Islet precursor cell (in vitro differentiated cells): ENCODE data around the gene PZP.
A peak's percentile ranks its signal among the peaks of the same experiment; 100 is the strongest.
"Not testable (repeated sequence)": the region's sequence is repeated elsewhere in the genome, so short reads cannot be mapped to it uniquely, and the experiment has no call there.

Source experiments
- DNase-seq: peaks from one replicate; pipeline ENCODE4 v3.0.0-alpha.2; 2018

The PZP gene

DNA sequence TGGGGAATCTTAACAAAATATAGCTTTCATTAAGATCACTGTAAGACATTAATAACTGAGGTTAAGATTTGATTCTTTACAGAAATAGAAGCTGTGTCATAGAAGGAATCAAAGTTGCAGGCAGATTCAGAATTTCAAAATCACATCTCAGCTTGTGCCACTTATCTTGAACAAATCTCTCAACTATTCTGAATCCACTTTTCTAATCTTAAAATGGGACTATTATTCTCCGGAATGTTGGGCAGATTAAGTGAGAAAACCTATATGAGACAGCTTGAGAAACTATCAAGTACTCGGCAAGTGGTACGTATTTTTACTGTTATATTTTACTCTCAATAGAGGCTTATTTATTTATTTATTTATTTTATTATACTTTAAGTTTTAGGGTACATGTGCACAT, 28.4 kb downstream of the PZP start:
- DNase-seq = no peak

DNA sequence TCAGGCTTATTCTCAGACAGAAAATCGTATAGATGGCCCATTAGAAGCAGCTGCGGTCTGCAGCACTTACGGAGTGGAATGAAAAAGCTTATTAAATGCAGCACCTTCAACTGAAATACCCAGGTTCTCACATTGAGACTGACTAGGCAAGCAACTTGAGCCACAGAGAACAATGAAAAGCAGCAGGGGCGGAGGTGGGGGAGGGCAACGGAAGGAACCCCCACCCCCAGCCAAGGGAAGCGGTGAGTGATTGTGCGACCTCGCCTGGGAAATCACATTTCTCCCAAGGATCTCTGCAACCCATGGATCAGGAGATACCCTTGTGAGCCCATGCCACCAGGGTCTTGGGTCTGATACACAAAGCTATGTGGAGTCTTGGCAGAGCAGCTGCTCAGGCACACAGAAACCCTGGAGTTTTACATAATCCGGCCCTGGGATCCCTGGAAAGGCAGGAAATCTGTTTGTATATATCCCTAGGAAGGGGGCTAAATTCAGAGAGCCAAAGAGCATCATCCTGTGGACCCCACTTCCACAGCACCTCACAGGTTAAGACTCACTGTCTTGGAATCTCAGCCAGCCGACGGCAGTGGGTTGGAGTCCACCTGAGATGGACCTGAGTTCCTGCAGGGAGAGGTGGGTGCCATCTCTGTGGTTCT, 38.1 kb downstream of the PZP start:
- no peak for DNase-seq

- not testable (repeated sequence) for DNase-seq
Observed at GRCh38 chr12:9167345-9167744, 40.9 kb downstream of the PZP start.

DNA sequence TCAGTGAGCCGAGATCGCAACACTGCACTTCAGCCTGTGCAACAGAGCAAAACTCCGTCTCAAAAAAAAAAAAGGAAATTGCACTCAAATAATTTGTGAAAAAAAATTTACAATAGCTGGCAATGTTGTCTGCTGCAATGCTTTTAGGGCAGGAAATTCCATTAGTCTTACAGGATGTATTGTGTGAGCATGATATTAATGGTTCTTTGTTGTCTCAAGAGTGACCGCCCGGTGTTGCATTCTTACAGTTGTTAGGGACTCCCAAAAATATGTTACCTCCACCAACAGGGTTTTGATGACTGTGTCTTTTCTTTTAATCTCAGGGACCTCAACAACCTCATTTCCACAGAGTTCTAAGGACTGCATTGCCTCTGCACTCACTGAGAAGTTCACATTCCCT, 44.8 kb downstream of the PZP start:
- no peak for DNase-seq

- peak; percentile 64 for DNase-seq
Observed at GRCh38 chr12:9156119-9156518, 52.1 kb downstream of the PZP start.

DNA sequence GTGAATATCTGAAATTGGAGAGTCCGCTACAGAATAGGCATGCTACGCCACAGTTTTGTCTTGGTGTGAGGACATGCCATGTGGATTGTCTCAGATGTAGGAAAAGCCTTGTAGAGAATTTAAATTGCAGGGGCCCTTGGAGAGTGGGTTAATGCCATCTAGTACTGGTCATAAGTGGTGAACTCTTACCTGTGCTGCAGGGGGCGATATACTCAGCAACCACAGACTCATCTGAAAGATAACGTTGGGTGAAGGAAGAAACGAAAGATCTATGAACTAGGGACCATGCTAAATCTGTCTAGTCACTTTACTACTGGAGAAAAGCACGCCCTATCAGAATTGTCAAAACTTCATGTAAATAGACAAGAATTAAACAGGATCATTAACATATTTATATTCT, 58.8 kb downstream of the PZP start:
- no peak for DNase-seq

DNA sequence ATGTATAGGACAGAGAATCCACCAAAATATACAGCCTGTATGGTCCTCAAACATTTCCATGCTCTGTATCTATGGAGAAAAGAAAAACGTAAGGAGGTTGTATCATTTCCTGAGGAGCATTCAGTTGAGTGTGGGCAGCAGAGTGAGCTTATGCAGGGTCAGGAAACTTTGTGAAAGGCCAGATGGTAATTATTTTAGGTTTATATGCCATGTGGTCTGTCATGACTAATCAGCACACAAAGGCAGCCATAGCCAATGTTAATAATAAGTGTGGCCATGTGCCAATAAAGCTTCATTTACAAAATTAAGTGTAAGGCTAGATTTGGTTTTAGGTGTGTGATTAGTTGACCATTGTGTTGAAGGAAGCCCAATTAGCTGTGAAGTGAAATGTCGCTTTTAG, 59.3 kb downstream of the PZP start:
- DNase-seq = no peak

DNA sequence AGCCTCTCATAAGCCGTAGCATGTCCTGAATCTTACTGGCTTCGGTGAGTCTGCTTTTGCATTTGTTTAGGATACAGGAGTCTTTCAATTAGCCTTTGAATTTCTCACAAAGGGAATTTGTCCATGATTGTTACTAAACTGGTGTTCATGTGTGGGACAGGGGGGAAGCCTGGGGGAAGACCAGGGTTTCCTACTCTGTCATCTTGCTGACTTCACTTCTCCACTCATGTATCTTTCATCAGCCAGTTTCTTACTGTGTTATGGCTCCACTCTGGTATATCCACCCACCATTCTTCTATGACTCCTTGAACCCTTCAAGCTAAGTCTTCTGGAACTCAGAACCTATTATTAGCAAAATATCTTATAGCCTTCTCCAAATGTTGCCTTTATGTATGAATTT, 60.7 kb downstream of the PZP start:
- no peak for DNase-seq

- no peak for DNase-seq
Observed at GRCh38 chr12:9144730-9145106, 63.5 kb downstream of the PZP start.

DNA sequence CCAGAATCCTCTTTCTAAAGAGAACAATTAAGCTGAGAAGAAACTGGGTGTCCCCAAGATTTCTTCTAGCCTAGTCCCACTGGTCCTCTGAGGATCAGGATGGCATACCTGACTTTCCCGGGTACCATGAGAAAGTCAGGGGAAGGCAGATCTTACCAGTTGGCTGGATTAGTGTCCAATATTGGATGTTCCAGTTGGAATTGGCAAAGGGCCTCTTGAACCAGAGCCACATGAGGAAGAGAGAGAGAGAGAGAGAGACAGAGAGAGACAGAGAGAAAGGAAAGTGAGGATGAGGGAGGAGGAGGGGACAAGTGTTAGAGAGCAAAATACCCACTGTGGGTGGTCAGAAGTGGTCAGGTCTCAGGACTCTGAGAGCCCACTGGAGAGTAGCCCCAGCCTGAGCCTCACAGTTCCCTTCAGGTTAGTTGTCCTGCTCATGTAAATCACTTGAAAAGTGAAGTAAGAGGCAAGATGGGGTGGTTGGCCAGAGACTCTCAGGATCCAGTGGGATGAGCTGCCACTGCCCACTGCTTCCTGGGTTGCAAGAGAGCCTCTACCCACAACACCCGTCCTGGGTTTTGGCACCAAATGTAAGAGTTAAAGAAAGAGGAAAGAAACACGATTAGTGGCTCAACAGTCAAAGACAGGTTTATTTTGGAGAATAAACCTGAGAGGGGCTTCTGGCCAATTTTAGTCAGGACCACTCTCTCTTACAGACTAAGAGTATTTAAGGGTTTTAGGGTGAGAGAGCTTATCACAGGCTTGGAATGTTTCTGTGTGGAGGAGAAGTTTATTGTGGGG, 64.1 kb downstream of the PZP start:
- DNase-seq = no peak

GRCh38 chr12:9143137-9143536, 65.1 kb downstream of the PZP start:
- no peak for DNase-seq

GRCh38 chr12:9139588-9140290, 68.5 kb downstream of the PZP start:
- DNase-seq = peak; percentile 75

DNA sequence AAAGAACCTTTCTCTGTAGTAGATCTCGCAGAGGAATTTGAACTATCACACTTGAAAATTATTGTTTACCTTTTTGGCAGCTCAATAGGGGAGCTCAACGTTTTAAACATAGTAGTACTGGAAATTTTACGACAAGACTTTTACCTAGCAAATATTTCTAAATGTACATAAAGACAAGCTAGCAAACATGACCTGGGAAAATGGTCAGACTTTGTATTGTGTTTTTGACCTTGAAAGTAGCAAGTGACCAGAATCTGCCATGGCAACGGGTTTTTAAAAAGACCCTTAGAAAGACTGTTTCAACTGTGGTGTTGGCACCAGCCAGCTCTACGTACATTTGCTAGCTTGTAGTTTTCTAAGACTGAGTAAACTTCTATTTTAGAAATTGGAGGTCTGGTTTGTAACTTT, 72.3 kb downstream of the PZP start:
- DNase-seq = no peak

GRCh38 chr12:9134981-9135628, 73.1 kb downstream of the PZP start:
- DNase-seq = no peak

DNA sequence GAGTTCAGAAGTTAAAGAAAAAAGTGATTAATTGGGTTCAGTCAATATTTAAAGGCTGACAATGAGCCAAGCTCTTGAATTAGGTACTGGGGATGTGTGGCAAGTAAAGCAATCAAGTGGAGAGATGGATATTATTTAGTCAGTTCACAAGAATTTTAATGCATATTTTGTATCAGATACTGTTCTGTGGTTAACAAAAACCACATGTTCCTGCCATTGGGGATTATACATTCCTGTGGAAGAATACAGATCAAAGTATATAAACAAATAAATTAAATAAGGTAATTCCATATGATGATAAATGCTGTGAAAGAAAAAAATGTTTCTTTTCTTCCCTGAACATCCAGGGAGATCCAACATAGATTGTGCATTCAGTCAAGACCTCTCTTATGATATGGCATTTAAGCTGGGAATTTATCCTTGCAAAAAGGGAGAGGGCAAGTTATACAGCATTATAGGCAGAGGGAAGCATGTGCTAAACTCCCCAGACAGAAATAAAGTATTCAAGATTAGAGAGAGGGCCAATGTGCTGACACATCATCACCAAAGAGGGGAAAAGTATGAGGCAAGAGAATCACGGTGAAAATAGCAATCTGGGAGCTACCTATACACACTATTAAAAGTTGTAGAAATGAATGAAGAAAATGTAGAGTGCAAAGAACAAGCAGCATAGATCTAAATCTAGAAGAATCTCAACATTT, 74.8 kb downstream of the PZP start:
- no peak for DNase-seq

GRCh38 chr12:9132008-9132535, 76.1 kb downstream of the PZP start:
- no peak for DNase-seq

GRCh38 chr12:9130244-9130643, 78.0 kb downstream of the PZP start:
- no peak for DNase-seq

DNA sequence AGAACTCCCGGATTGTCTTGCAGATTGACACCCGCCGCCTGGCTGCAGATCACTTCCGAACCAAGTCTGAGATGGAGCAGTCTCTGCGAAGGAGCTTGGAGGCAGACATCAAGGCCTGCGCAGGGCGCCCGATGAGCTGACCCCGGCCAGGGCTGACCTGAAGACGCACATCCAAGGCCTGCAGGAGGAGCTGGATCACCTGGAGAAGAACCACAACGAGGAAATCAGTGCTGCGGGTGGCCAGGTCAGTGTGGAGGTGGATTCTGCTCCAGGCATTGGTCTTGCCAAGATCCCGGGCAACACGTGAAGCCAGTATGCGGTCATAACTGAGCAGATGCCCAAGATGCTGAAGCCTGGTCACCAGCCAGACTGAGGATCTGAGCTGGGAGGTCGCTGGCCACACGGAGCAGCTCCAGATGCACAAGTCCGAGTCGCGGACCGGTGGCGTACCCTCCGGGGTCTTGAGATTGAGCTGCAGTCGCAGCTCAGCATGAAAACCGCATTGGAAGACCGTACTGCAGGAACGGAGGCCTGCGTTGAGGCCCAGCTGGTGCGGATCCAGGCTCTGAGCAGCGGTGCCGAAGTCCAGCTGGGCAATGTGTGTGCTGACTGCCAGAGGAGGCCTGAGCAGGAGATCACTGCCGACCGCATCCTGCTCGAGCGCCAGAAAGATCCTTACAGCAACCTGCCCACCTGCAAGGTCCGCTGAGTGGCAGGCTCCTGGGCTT, 80.1 kb downstream of the PZP start:
- no peak for DNase-seq

GRCh38 chr12:9127484-9127883, 80.7 kb downstream of the PZP start:
- no peak for DNase-seq

- no peak for DNase-seq
Observed at GRCh38 chr12:9124383-9125031, 83.7 kb downstream of the PZP start.

DNA sequence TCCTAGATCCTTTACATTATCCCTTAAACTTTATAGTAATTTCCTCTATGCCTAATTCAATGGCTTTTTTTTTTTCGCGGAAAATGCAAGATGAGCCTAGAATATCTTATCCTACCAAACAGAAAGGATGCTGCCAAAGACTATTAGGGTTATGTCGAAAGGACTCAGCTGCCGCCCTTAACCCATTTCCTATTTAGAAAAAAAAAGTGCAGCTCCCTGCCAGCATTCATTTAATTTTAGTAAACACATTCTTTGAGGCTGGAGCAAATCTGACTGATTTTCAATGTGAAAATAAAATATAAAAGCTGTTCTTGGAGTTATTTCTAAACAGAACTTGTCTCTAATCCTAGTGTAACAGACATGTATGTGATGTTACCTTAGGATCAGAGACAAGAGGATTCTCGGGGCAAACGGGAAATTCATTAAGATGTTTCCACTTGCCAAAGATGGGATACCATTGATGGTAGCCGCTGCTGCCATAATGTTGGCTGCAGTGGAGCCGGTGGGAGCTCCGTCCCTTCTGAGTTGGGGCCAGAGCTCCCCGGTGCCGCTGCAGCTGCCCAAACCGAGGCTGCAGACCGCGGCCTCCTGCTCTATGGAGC, 84.3 kb downstream of the PZP start:
- no peak for DNase-seq
